ENCODE data around the gene TMEM38B.
"Not testable (repeated sequence)": the region's sequence is repeated elsewhere in the genome, so short reads cannot be mapped to it uniquely, and the experiment has no call there.

TMEM38B gene

GRCh38 chr9:105701145-105701544 is 6.8 kb downstream of the TMEM38B start:
- no peak for TF ChIP-seq CTCF (IDR thresholded peaks at IDR 0.05)
- no peak overlapping the region for H3K4me3 ChIP-seq (ENCODE audit: low read depth in 1 of 2, low read length in 1 of 2)
- no peaks in the 10 kb centered on the region for H3K4me1 ChIP-seq (ENCODE audit: control insufficient read depth in 1 of 2, insufficient read depth in 1 of 2, low read depth in 1 of 2, low read length in 1 of 2)
- H3K27ac ChIP-seq, result no peak overlapping the region
- H3K9me3 ChIP-seq, result no peaks in the 10 kb centered on the region
- H3K36me3 ChIP-seq, result no peaks in the 10 kb centered on the region
- no peaks in the 10 kb centered on the region for H3K27me3 ChIP-seq

GRCh38 chr9:105702207-105702606 is 7.9 kb downstream of the TMEM38B start:
- H3K36me3 ChIP-seq, result no peaks in the 10 kb centered on the region
- TF ChIP-seq CTCF (IDR thresholded peaks at IDR 0.05), result no peak
- H3K4me3 ChIP-seq (ENCODE audit: low read depth in 1 of 2, low read length in 1 of 2), result no peak overlapping the region
- H3K27ac ChIP-seq, result no peak overlapping the region
- H3K27me3 ChIP-seq, result no peaks in the 10 kb centered on the region
- H3K4me1 ChIP-seq (ENCODE audit: control insufficient read depth in 1 of 2, insufficient read depth in 1 of 2, low read depth in 1 of 2, low read length in 1 of 2), result no peaks in the 10 kb centered on the region
- H3K9me3 ChIP-seq, result no peaks in the 10 kb centered on the region

GRCh38 chr9:105703638-105704037 is 9.3 kb downstream of the TMEM38B start:
- H3K27me3 ChIP-seq; H3K4me1 ChIP-seq (ENCODE audit: control insufficient read depth in 1 of 2, insufficient read depth in 1 of 2, low read depth in 1 of 2, low read length in 1 of 2); H3K4me3 ChIP-seq (ENCODE audit: low read depth in 1 of 2, low read length in 1 of 2); H3K9me3 ChIP-seq; H3K27ac ChIP-seq; H3K36me3 ChIP-seq: not testable (repeated sequence)

GRCh38 chr9:105706156-105706555 is 11.8 kb downstream of the TMEM38B start:
- Histone ChIP-seq H3K27ac (no peak overlapping the region), H3K27me3 (no peaks in the 10 kb centered on the region), H3K36me3 (no peaks in the 10 kb centered on the region), H3K4me1 (ENCODE audit: control insufficient read depth in 1 of 2, insufficient read depth in 1 of 2, low read depth in 1 of 2, low read length in 1 of 2) (no peaks in the 10 kb centered on the region), H3K4me3 (ENCODE audit: low read depth in 1 of 2, low read length in 1 of 2) (no peak overlapping the region), H3K9me3 (no peaks in the 10 kb centered on the region)
- no peak for TF ChIP-seq CTCF (IDR thresholded peaks at IDR 0.05)

- H3K27ac ChIP-seq, result no peak overlapping the region
- H3K36me3 ChIP-seq, result no peaks in the 10 kb centered on the region
- H3K4me3 ChIP-seq (ENCODE audit: low read depth in 1 of 2, low read length in 1 of 2), result no peak overlapping the region
- TF ChIP-seq CTCF (IDR thresholded peaks at IDR 0.05), result no peak
- H3K4me1 ChIP-seq (ENCODE audit: control insufficient read depth in 1 of 2, insufficient read depth in 1 of 2, low read depth in 1 of 2, low read length in 1 of 2), result no peaks in the 10 kb centered on the region
- no peaks in the 10 kb centered on the region for H3K9me3 ChIP-seq
- no peaks in the 10 kb centered on the region for H3K27me3 ChIP-seq
Measured at GRCh38 chr9:105708405-105708804, 14.1 kb downstream of the TMEM38B start.

GRCh38 chr9:105710638-105711037 is 16.3 kb downstream of the TMEM38B start:
- no peaks in the 10 kb centered on the region for H3K36me3 ChIP-seq
- no peak overlapping the region for H3K4me3 ChIP-seq (ENCODE audit: low read depth in 1 of 2, low read length in 1 of 2)
- TF ChIP-seq CTCF (IDR thresholded peaks at IDR 0.05), result no peak
- no peaks in the 10 kb centered on the region for H3K27me3 ChIP-seq
- H3K9me3 ChIP-seq, result no peaks in the 10 kb centered on the region
- H3K27ac ChIP-seq, result no peak overlapping the region
- H3K4me1 ChIP-seq (ENCODE audit: control insufficient read depth in 1 of 2, insufficient read depth in 1 of 2, low read depth in 1 of 2, low read length in 1 of 2), result no peaks in the 10 kb centered on the region
